Measurements from ENCODE around the gene SUPT20HL1. TPM values are rescaled to one million over a fixed set of nuclear protein-coding genes. Genes with fewer than 3 reads are reported as not detected.

Gene SUPT20HL1
- total RNA-seq, 4 donors from 2014 or later = not detected

DNA sequence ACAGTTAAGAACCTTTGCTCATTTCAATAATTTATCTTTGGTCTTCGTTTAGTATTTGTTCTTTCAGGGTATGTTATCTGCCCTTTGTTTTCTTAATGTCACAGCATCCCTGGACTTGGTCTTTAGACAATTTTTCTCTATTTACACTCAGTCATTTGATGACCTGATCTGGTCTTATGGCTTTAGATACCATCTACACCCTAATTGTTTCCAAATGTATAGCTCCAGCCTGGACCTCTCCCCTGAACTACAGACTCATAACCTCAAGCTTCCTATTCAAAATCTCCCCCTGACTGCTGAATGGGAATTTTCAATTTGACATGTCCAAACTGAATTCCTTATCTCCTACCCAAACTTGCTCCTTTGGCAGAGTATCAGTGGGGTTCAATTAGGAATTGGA is 42.9 kb upstream of the SUPT20HL1 start:
- H3K4me1 ChIP-seq = no peaks in the 10 kb centered on the region
- H3K36me3 ChIP-seq = no peaks in the 10 kb centered on the region
- H3K27me3 ChIP-seq = no peaks in the 10 kb centered on the region
- TF ChIP-seq CTCF (IDR thresholded peaks at IDR 0.05) = no peak
- TF ChIP-seq POLR2A (IDR thresholded peaks at IDR 0.05) = no peak
- H3K9me3 ChIP-seq = no peaks in the 10 kb centered on the region
- no peak for DNase-seq
- WGBS, 2 donors = 52 to 67% methylated on average over 1 of the region's 1 CpG
- H3K27ac ChIP-seq = no peak overlapping the region
- no peak overlapping the region for H3K4me3 ChIP-seq (replicated peaks in 1 of 3)
- intact Hi-C loops (cut with DNase I) = no loop called here

GRCh38 chrX:24321741-24322395 is 38.6 kb upstream of the SUPT20HL1 start:
- no peak overlapping the region for H3K4me3 ChIP-seq (replicated peaks in 1 of 3)
- intact Hi-C loops (cut with DNase I) = no loop called here
- TF ChIP-seq CTCF (IDR thresholded peaks at IDR 0.05) (no peak), POLR2A (IDR thresholded peaks at IDR 0.05) (no peak)
- H3K27me3 ChIP-seq = no peaks in the 10 kb centered on the region
- H3K36me3 ChIP-seq = no peaks in the 10 kb centered on the region
- H3K27ac ChIP-seq = no peak overlapping the region
- DNase-seq = no peak
- WGBS, 2 donors = 100% methylated on average over 1 to 3 of the region's 4 CpGs
- no peaks in the 10 kb centered on the region for H3K9me3 ChIP-seq
- no peaks in the 10 kb centered on the region for H3K4me1 ChIP-seq

DNA sequence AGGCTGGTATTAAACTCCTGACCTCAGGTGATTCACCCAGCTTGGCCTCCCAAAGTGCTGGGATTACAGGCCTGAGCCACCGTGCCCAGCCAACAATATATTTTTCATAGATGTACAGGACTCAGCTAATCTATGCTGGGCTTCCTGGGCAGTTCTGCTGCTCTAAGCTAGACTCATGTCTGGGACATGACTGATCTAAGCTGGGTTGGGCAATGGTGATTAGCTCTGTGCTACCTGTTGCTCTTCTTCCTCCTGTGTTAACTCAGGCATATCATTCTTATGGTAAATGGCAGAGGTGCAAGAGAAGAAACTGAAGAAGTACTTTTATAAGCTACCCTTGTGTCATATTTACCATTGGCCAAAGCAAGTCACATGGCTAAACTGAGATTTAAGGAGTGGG is 35.2 kb upstream of the SUPT20HL1 start:
- DNase-seq = no peak
- intact Hi-C loops (cut with DNase I) = no loop called here
- no peak for TF ChIP-seq CTCF (IDR thresholded peaks at IDR 0.05)
- no peak for TF ChIP-seq POLR2A (IDR thresholded peaks at IDR 0.05)
- no peaks in the 10 kb centered on the region for H3K9me3 ChIP-seq
- H3K4me1 ChIP-seq = no peaks in the 10 kb centered on the region
- no peaks in the 10 kb centered on the region for H3K36me3 ChIP-seq
- H3K27ac ChIP-seq = no peak overlapping the region
- H3K4me3 ChIP-seq (replicated peaks in 1 of 3) = no peak overlapping the region
- H3K27me3 ChIP-seq = no peaks in the 10 kb centered on the region
- WGBS, 2 donors = 83 to 100% methylated on average over 1 of the region's 1 CpG

GRCh38 chrX:24332878-24333277 is 27.6 kb upstream of the SUPT20HL1 start:
- Histone ChIP-seq H3K4me1 (no peaks in the 10 kb centered on the region), H3K4me3 (replicated peaks in 1 of 3) (no peak overlapping the region), H3K27me3 (no peaks in the 10 kb centered on the region), H3K36me3 (no peaks in the 10 kb centered on the region), H3K9me3 (no peaks in the 10 kb centered on the region), H3K27ac (no peak overlapping the region)
- DNase-seq = no peak
- 63 to 87% methylated on average over 4 of the region's 4 CpGs for WGBS, 2 donors
- intact Hi-C loops (cut with DNase I) = no loop called here
- TF ChIP-seq POLR2A (IDR thresholded peaks at IDR 0.05) = no peak
- TF ChIP-seq CTCF (IDR thresholded peaks at IDR 0.05) = no peak

- no peaks in the 10 kb centered on the region for H3K36me3 ChIP-seq
- no peaks in the 10 kb centered on the region for H3K9me3 ChIP-seq
- no peaks in the 10 kb centered on the region for H3K4me1 ChIP-seq
- H3K27ac ChIP-seq = no peak overlapping the region
- intact Hi-C loops (cut with DNase I) = no loop called here
- WGBS, 2 donors = 87 to 88% methylated on average over 1 of the region's 1 CpG
- TF ChIP-seq POLR2A (IDR thresholded peaks at IDR 0.05) (no peak), CTCF (IDR thresholded peaks at IDR 0.05) (no peak)
- H3K27me3 ChIP-seq = no peaks in the 10 kb centered on the region
- DNase-seq = no peak
- H3K4me3 ChIP-seq (replicated peaks in 1 of 3) = no peak overlapping the region
Observed at GRCh38 chrX:24333371-24333770, 27.1 kb upstream of the SUPT20HL1 start.
